ENCODE measurements around the gene IL31RA. TPM values are rescaled to one million over a fixed set of nuclear protein-coding genes. Genes with fewer than 3 reads are reported as not detected.
"Not testable (repeated sequence)": the region's sequence is repeated elsewhere in the genome, so short reads cannot be mapped to it uniquely, and the experiment has no call there.

IL31RA gene
- total RNA-seq, 1 experiment from 2014 or later: 3.2 TPM

- Mint-ChIP-seq H3K27me3 (ENCODE audit: unreplicated experiment) (no peaks in the 10 kb centered on the region), H3K9me3 (ENCODE audit: low read depth, unreplicated experiment) (no peaks in the 10 kb centered on the region), H3K27ac (ENCODE audit: unreplicated experiment) (no peak overlapping the region), H3K36me3 (ENCODE audit: insufficient read depth, unreplicated experiment) (peaks cover 26% of the 10 kb centered on the region), H3K4me1 (ENCODE audit: low read depth, unreplicated experiment) (peaks cover 35% of the 10 kb centered on the region), H3K4me3 (ENCODE audit: low read depth, unreplicated experiment) (no peak overlapping the region)
- TF ChIP-seq CTCF (IDR thresholded peaks at IDR 0.05; ENCODE audit: unreplicated experiment): no peak
- CTCF ChIA-PET: interaction anchor here (1.2 kb wide), 1 partner anchor 265 kb away, joined by 24 read pairs; no protein-coding TSS in a partner anchor
- BruUV-seq (replicated peaks): no TSS peak
- intact Hi-C loops (cut with micrococcal nuclease; ENCODE audit: unreplicated experiment): loop anchor here (10.0 kb wide), 2 partner anchors 761 to 909 kb away; partner anchors contain the start of gene CDC20B
- no peak for DNase-seq
These were observed 84.2 kb downstream of the IL31RA start for GRCh38 chr5:55935371-55935770.

GRCh38 chr5:55936100-55936693 is 85.0 kb downstream of the IL31RA start:
- intact Hi-C loops (cut with micrococcal nuclease; ENCODE audit: unreplicated experiment): loop anchor here (1.0 to 10.0 kb wide), 4 partner anchors 265 to 909 kb away; partner anchors contain the start of gene CDC20B
- CTCF ChIA-PET: interaction anchor here (0.6 to 1.2 kb wide), 15 partner anchors 12 to 914 kb away, joined by 3 to 24 read pairs (median 4); no protein-coding TSS in a partner anchor
- peak; percentile 80 for DNase-seq
- no peaks in the 10 kb centered on the region for H3K9me3 Mint-ChIP-seq (ENCODE audit: low read depth, unreplicated experiment)
- no peak overlapping the region for H3K27ac Mint-ChIP-seq (ENCODE audit: unreplicated experiment)
- H3K27me3 Mint-ChIP-seq (ENCODE audit: unreplicated experiment): no peaks in the 10 kb centered on the region
- BruUV-seq (replicated peaks): no TSS peak
- H3K4me3 Mint-ChIP-seq (ENCODE audit: low read depth, unreplicated experiment): no peak overlapping the region
- peaks cover 26% of the 10 kb centered on the region for H3K36me3 Mint-ChIP-seq (ENCODE audit: insufficient read depth, unreplicated experiment)
- peaks cover 35% of the 10 kb centered on the region for H3K4me1 Mint-ChIP-seq (ENCODE audit: low read depth, unreplicated experiment)
- TF ChIP-seq CTCF (IDR thresholded peaks at IDR 0.05; ENCODE audit: unreplicated experiment): peak; percentile 79

- H3K27ac Mint-ChIP-seq (ENCODE audit: unreplicated experiment); H3K27me3 Mint-ChIP-seq (ENCODE audit: unreplicated experiment); BruUV-seq (replicated peaks); CTCF ChIA-PET; H3K4me3 Mint-ChIP-seq (ENCODE audit: low read depth, unreplicated experiment); DNase-seq; H3K9me3 Mint-ChIP-seq (ENCODE audit: low read depth, unreplicated experiment): not testable (repeated sequence)
- H3K36me3 Mint-ChIP-seq (ENCODE audit: insufficient read depth, unreplicated experiment): peaks cover 26% of the 10 kb centered on the region
- intact Hi-C loops (cut with micrococcal nuclease; ENCODE audit: unreplicated experiment): loop anchor here (2.0 to 10.0 kb wide), 3 partner anchors 327 to 907 kb away; partner anchors contain the start of gene CDC20B
- peaks cover 21% of the 10 kb centered on the region for H3K4me1 Mint-ChIP-seq (ENCODE audit: low read depth, unreplicated experiment)
These were observed 86.4 kb downstream of the IL31RA start for GRCh38 chr5:55937598-55937997.

GRCh38 chr5:55941154-55941553 is 90.0 kb downstream of the IL31RA start:
- H3K4me3 Mint-ChIP-seq (ENCODE audit: low read depth, unreplicated experiment); CTCF ChIA-PET; intact Hi-C loops (cut with micrococcal nuclease; ENCODE audit: unreplicated experiment); BruUV-seq (replicated peaks); H3K27ac Mint-ChIP-seq (ENCODE audit: unreplicated experiment); H3K9me3 Mint-ChIP-seq (ENCODE audit: low read depth, unreplicated experiment); H3K4me1 Mint-ChIP-seq (ENCODE audit: low read depth, unreplicated experiment); DNase-seq; H3K27me3 Mint-ChIP-seq (ENCODE audit: unreplicated experiment): not testable (repeated sequence)
- H3K36me3 Mint-ChIP-seq (ENCODE audit: insufficient read depth, unreplicated experiment): peaks cover 31% of the 10 kb centered on the region

GRCh38 chr5:55959208-55959607 is 108.1 kb downstream of the IL31RA start:
- H3K4me1 Mint-ChIP-seq (ENCODE audit: low read depth, unreplicated experiment): no peaks in the 10 kb centered on the region
- no peaks in the 10 kb centered on the region for H3K9me3 Mint-ChIP-seq (ENCODE audit: low read depth, unreplicated experiment)
- H3K27me3 Mint-ChIP-seq (ENCODE audit: unreplicated experiment): no peaks in the 10 kb centered on the region
- TF ChIP-seq CTCF (IDR thresholded peaks at IDR 0.05; ENCODE audit: unreplicated experiment): no peak
- intact Hi-C loops (cut with micrococcal nuclease; ENCODE audit: unreplicated experiment): no loop called here
- no peak overlapping the region for H3K27ac Mint-ChIP-seq (ENCODE audit: unreplicated experiment)
- no TSS peak for BruUV-seq (replicated peaks)
- CTCF ChIA-PET: no interaction called here
- peaks cover 26% of the 10 kb centered on the region for H3K36me3 Mint-ChIP-seq (ENCODE audit: insufficient read depth, unreplicated experiment)
- no peak for DNase-seq
- no peak overlapping the region for H3K4me3 Mint-ChIP-seq (ENCODE audit: low read depth, unreplicated experiment)

Measured in Calu3 (cell line).